Inflammatory macrophage (primary cell): ENCODE measurements around the gene WDR49.
A peak's percentile ranks its signal among the peaks of the same experiment; 100 is the strongest.

Source experiments
- DNase-seq, 2 donors: peaks; one replicate each; pipeline ENCODE4 v3.0.0-alpha.2; 2020 to 2022

The WDR49 gene

DNA sequence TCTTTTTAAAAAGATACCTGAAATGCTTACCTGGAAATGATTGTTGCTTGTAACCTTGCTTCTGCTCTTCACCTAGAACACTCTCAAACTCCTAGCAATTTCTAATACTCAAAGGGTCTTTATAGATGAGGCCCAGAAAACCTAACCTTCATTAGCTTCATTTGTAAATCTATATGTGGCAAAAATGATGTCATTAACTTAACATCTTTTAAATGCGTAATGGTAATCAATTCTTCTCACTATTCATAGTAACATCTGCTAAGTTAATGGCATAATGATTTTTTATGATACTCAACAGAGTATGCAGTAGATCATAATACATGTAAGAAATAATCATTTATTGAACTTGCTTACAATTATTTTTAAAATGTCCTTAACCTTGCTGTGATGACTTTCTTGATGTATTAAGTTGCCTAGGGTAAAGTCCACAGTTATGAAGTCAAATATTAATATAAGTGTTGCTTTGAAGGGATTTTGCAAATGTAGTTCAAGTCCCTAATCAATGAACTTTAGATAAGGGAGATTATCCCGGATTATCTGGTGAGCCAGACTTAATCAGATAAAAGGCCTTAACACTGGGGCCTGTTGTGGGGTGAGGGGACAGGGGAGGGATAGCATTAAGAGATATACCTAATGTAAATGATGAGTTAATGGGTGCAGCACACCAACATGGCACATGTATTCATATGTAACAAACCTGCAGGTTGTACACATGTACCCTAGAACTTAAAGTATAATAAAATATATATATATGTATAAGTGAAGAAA, 169.8 kb downstream of the WDR49 start:
- DNase-seq = no peak

- DNase-seq = peak in 1 of 2 donors; percentile 32
Measured at GRCh38 chr3:167481164-167481563, 172.6 kb downstream of the WDR49 start.

DNA sequence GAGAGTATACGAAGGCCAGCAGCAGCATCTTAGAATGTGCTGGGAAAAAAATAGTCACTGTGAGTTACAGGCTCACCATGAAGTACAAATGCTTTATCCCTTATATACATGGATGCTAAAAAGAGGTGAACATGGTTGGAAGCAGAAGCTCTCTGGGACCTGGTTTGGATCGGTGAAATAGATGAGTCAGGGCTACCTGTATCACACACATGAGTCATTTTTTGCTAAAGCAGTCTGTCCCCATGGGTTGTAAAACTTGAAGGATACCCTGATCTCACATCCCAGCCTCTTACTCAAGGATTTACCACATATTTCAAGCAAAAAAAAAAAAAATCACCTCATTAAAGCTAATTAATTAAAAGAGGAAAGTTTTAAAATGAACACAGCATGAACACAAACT, 173.0 kb downstream of the WDR49 start:
- DNase-seq = no peak

GRCh38 chr3:167473863-167474262, 179.9 kb downstream of the WDR49 start, which contains the start of gene SERPINI2:
SERPINI2 (minus strand) TSS chr3:167474042; CDS start chr3:167471834, 2,208 bp downstream.
- DNase-seq = no peak

GRCh38 chr3:167469381-167469780, 184.4 kb downstream of the WDR49 start:
- DNase-seq = no peak

GRCh38 chr3:167467848-167468611, 185.7 kb downstream of the WDR49 start:
- no peak for DNase-seq

GRCh38 chr3:167466966-167467365, 186.8 kb downstream of the WDR49 start:
- DNase-seq = no peak

DNA sequence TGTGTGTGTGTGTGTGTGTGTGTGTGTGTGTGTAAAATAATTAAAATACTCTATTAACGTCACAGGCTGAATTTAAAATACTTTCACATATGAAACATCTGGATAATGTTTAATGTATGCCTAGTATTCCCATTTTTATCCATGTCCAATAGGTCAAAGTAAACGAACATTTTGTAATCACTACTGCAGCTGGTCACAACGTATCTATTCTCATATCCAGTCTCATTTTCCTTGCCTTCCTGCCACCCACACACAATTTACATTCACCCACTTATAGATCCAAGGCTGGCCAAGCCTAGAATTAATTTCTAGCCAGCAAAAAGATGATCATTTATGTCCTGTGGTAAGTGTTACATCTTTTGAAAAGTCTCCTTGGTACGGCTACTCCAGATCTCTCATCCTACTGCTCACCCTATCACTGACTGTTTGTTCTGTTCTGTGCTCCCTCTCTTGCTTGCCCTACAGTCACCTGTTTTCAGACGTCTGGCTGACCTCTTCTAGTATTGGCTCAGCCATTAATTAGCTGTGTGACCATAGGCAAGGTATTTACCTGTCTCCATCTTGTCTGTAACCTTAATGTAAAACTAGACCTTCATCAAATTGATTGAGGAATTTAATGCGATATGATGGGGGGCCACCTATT, 197.5 kb downstream of the WDR49 start:
- no peak for DNase-seq

GRCh38 chr3:167453815-167454214, 199.9 kb downstream of the WDR49 start:
- DNase-seq = no peak

GRCh38 chr3:167451282-167451681, 202.5 kb downstream of the WDR49 start:
- no peak for DNase-seq

DNA sequence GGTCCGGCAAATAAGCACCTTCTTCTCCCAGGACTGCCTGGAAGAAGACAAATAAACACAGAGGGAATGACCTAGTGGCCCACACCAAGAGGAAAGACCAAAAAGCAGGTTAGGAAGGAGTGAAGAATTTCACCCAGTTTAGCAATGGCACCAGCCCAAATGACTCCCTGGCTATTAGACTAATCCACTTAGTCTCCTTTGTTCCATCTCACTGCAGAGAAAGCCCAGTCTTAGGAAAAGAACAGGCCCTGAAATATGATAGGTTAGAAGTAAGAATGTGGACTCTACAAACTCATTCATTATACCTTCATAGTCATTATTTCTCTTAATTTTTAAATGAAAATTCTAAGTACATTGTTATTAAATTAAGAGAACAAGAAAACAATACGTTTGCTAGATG, 203.1 kb downstream of the WDR49 start:
- DNase-seq = no peak

DNA sequence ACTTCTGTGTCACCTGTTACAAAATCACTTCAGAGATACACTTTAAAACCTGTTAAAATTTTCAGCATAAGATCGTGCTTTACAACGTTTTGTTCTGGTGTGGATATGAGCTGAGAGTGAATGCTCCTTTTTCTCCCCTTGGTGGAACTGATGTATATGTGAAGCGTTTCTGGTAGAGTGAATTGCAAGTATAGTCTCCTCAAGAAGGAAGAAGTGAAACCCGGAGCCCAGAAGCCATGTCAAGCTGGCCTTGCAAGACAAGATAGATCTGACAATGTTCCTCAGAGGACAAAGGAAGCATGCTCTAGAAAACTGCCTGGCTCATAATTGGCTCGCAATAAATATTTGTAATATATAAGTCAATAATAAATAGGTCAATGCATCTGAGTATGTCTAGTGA, 203.5 kb downstream of the WDR49 start:
- peak; percentile 11 to 40 for DNase-seq

- no peak for DNase-seq
Measured at GRCh38 chr3:167445491-167445890, 208.3 kb downstream of the WDR49 start.

DNA sequence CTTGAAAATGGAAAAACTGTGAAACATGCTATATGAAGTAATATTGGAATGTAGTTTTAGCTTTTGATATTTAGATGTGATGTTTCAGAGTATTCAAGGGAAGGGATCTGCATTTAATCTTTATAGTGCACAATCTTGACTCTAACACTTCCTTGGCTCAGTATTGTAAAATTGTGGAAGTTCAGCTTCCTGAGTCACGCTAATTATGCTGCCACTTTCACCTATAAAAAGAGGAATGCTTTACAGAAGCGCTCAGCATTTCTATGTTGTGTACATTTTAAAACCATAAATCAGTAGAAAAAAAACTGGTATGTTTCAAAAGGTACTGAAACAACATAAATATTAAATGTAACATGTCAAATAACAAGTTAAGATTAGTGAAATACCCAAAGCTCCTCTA, 212.5 kb downstream of the WDR49 start:
- peak in 1 of 2 donors; percentile 34 for DNase-seq

DNA sequence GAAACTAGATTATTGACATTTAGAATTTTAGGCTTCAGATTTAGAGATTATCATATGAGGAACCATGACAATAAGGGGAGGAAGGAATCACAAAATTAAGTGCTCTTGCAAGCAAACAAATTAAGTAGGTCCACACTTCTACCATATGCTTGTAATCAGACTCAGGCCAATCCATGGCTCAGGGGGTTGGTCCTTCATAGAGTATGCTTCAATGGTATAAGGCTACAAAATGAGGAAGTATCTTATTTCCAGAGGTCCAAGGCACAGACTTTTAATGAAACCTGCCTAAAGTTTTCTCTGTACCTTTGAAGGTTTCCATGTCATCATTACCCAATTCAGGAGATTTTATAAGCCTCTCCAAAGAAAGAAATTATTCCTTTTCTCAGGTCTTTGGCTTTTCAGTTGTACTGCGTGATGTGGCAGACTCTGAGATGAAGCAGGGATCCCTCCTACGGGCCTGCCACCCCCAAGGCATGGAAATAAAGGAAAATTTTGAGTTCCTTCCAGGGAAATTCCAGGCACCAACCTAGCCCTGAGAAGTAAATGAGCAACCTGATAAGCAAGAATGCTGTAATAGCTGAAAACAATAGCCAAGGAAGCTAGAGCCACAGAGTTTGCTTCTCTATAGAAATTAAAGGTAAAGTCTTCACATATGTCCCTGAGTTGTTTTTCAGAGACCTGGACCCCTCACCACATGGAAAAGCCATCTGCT, 216.2 kb downstream of the WDR49 start:
- no peak for DNase-seq
